ENCODE measurements around the gene AHNAK2. TPM values are rescaled to one million over a fixed set of nuclear protein-coding genes. Genes with fewer than 3 reads are reported as not detected.
A peak's percentile ranks its signal among the peaks of the same experiment; 100 is the strongest.

The AHNAK2 gene
- total and polyA plus RNA-seq, 9 of the 15 experiments (the other 6 are each of a cell fraction or from before 2014, with no cell fraction given): 0.04 to 0.09 (median 0.04) TPM; not detected in 6

DNA sequence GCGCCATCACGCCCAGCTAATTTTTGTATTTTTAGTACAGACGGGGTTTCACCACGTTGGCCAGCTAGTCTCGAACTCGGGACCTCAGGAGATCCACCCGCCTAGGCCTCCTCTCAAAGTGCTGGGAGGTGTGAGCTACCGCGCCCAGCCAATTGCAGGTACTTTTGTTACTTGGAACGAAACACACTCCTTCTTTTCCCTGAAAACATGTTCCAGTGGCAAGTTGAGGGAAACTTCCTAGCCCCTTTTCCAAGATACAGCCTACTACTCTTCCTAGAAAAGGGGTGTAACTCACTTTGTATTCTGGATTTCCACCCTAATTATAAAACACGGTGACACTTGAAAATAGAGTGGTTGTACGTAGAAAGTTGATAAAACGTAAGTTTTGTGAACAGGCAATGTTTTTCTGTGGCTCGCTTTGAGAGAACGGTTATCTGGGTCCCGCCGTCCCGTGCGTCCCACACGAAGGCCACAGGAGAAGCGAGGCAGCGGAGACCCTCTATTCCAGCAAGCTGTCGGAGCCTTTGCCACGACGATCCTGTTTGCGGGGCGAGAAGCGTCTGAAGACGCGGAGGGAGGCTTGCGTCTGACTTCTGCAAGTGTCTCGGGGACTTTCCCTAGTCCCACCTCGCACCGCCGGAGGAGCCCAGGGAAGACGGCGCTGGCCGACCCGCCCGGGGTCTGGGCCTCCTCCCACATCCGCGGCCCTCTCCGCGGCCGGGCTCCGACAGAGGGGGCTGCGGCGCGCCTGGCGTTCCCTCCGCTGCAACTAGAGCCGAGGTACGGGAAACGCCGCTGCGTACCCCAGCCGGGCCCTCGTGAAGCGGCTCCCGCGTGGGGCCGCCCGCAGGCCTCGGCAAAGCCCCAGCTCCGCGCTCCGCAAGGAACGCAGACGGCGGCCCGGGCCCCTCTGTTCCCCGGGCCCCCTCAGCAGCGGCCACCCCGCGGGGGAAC, 42.0 kb upstream of the AHNAK2 start (continued):
- no peak for TF ChIP-seq CHD7 (IDR thresholded peaks at IDR 0.05; ENCODE audit: low read depth, low read length)
- TF ChIP-seq ELF1 (tag; IDR thresholded peaks at IDR 0.05): no peak
- TF ChIP-seq SP2 (IDR thresholded peaks at IDR 0.05; ENCODE audit: extremely low read depth, low read depth, low read length, poor library complexity, severe bottlenecking): no peak
- no peak for TF ChIP-seq GATA2 (CRISPR knock-in tag; IDR thresholded peaks at IDR 0.05)
- peak; percentile 44 for TF ChIP-seq RBBP5 (IDR thresholded peaks at IDR 0.05; ENCODE audit: borderline replicate concordance, insufficient read depth, low read length, poor library complexity, severe bottlenecking)
- TF ChIP-seq MIER1 (IDR thresholded peaks at IDR 0.05; ENCODE audit: low read depth): no peak
- TF ChIP-seq JUN (IDR thresholded peaks at IDR 0.05; ENCODE audit: borderline replicate concordance, low read depth, low read length): no peak
- TF ChIP-seq JUN (CRISPR knock-in tag; IDR thresholded peaks at IDR 0.05; ENCODE audit: borderline replicate concordance): no peak
- no peak for TF ChIP-seq ZNF175 (CRISPR knock-in tag; IDR thresholded peaks at IDR 0.05; ENCODE audit: low read depth)
- no peak for TF ChIP-seq CREB3 (tag; conservative IDR thresholded peaks at IDR 0.05; ENCODE audit: low read depth)
- TF ChIP-seq, protein P1, sequence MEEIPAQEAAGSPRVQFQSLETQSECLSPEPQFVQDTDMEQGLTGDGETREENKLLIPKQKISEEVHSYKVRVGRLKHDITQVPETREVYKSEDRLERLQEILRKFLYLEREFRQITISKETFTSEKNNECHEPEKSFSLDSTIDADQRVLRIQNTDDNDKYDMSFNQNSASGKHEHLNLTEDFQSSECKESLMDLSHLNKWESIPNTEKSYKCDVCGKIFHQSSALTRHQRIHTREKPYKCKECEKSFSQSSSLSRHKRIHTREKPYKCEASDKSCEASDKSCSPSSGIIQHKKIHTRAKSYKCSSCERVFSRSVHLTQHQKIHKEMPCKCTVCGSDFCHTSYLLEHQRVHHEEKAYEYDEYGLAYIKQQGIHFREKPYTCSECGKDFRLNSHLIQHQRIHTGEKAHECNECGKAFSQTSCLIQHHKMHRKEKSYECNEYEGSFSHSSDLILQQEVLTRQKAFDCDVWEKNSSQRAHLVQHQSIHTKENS (CRISPR knock-in tag; IDR thresholded peaks at IDR 0.05): no peak

All from K562 (cell line).